CD4-positive, alpha-beta T cell (primary cell): ENCODE measurements around the gene KRTAP10-8. TPM values are rescaled to one million over a fixed set of nuclear protein-coding genes. Genes with fewer than 3 reads are reported as not detected.

Source experiments
- ATAC-seq: fragments of 200-7000 bp; cut with Tn5 transposase; one replicate; pipeline ENCODE4 v1.10.0; 2022; ENCODE audit warnings: mild to moderate bottlenecking; ENCODE audit not compliant: poor library complexity
- CTCF ChIA-PET: fragments of 350-600 bp; sonication (Branson Sonifier 250); formaldehyde crosslinking; loops from one replicate; lab custom pipeline; 2021; ENCODE audit warnings: antibody characterized with exemption, inconsistent platforms; lab: Charles Lee
- POLR2A ChIA-PET: fragments of 350-600 bp; sonication (Branson Sonifier 250); formaldehyde crosslinking; loops from one replicate; lab custom pipeline; 2021; ENCODE audit warnings: antibody characterized with exemption, inconsistent platforms; lab: Charles Lee
- DNase-seq, 14 experiments: peaks; one replicate each; pipeline ENCODE4 v3.0.0-alpha.2; 2013 to 2020; ENCODE audit warnings: mixed read lengths in 2 of 14
- H3K27ac ChIP-seq, 2 donors: one replicate each; pipeline versions ENCODE4 v1.5.1 to v1.7.0; 2013; ENCODE audit warnings: low read length in 2 of 2, low read depth in 1 of 2, mild to moderate bottlenecking in 1 of 2
- H3K27me3 ChIP-seq, 2 experiments: 1 replicate in 1 of 2; 2 replicates in 1 of 2; pipeline versions ENCODE4 v1.6.1 to v1.7.0; 2013; ENCODE audit warnings: low read length in 2 of 2, control low read depth in 1 of 2, mild to moderate bottlenecking in 1 of 2, moderate library complexity in 1 of 2; ENCODE audit not compliant: insufficient read depth in 2 of 2, control insufficient read depth in 1 of 2
- H3K36me3 ChIP-seq: one replicate; pipeline ENCODE4 v1.6.1; 2013; ENCODE audit warnings: low read length, control low read depth; ENCODE audit not compliant: insufficient read depth
- H3K4me1 ChIP-seq: one replicate; pipeline ENCODE4 v1.6.1; 2013; ENCODE audit warnings: low read length, control low read depth; ENCODE audit not compliant: insufficient read depth
- H3K4me3 ChIP-seq: one replicate; pipeline ENCODE4 v1.5.1; 2013; ENCODE audit warnings: mild to moderate bottlenecking, low read length, moderate library complexity
- H3K9me3 ChIP-seq, 2 experiments: 1 replicate in 1 of 2; 2 replicates in 1 of 2; pipeline versions ENCODE4 v1.6.1 to v1.7.0; 2013; ENCODE audit warnings: low read length in 2 of 2, mild to moderate bottlenecking in 2 of 2, control low read depth in 1 of 2, moderate library complexity in 1 of 2; ENCODE audit not compliant: control insufficient read depth in 1 of 2, insufficient read depth in 1 of 2
- H3K27ac Mint-ChIP-seq: one replicate; pipeline ENCODE4 v1.8.0; 2020; ENCODE audit warnings: mixed read lengths
- H3K27me3 Mint-ChIP-seq: one replicate; pipeline ENCODE4 v1.8.0; 2021; ENCODE audit warnings: mixed read lengths
- H3K36me3 Mint-ChIP-seq: one replicate; pipeline ENCODE4 v1.8.0; 2021; ENCODE audit warnings: low read depth, mixed read lengths
- H3K4me1 Mint-ChIP-seq: one replicate; pipeline ENCODE4 v1.8.0; 2021; ENCODE audit warnings: low read depth, mixed read lengths
- H3K4me3 Mint-ChIP-seq: one replicate; pipeline ENCODE4 v1.8.0; 2020; ENCODE audit warnings: mild to moderate bottlenecking, mixed read lengths
- H3K9me3 Mint-ChIP-seq: one replicate; pipeline ENCODE4 v1.8.0; 2020; ENCODE audit warnings: mixed read lengths
- intact Hi-C, 2 experiments: fragments of 100-400 bp; cut with DNase I in 1 of 2; cut with micrococcal nuclease in 1 of 2; formaldehyde crosslinking; loops; one replicate each; pipeline versions ENCODE4 v1.15.1 to v1.9.0; 2023 to 2025; cut with DNase I, micrococcal nuclease
- total RNA-seq, 174 experiments: library from RNA in 2 of 174; stranded (reverse) in 2 of 174; gene quantifications; one replicate each; pipeline ENCODE4 v1.2.3 and lab custom pipeline; 2021 to 2026
- TF ChIP-seq, protein P1 (sequence below): fragments of 200-600 bp; IDR thresholded peaks from one replicate; pipeline ENCODE4 v1.8.0; 2022; ENCODE audit warnings: antibody characterized with exemption, mild to moderate bottlenecking

Gene KRTAP10-8
- total RNA-seq, 2 experiments from 2014 or later, result not detected

DNA sequence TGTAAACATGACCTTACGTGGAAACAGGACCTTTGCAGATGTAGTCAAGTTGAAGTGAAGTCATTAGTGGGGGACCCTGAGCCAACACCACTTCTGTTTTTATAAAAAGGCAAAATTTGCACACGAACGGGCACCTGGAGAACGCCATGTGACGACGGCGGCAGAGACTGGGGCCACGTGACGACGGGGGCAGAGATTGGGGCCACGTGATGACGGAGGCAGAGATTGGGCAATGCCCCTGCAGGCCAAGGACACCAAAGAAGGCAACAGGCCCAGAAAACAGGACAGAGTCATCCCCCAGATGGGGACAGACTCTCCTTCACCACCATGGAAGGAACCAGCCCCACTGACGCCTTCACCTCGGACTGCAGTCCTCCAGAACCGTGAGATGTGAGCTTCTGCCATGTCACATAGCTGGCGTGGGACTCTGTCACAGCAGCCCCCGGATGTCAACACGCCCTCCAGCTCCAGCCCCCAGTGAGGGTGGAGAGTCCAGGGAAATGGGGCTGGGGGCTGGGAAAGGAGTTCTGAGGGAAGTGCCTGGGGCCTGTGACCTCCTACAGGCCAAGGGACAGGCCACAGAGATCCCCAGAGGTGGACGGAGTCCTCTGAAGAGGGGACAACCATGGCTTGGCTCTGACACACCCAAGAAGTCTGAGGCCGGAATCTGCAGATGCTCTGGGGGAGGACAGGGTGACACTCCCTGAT lies 38.5 kb downstream of the KRTAP10-8 start:
- Histone ChIP-seq H3K36me3 (no peaks in the 10 kb centered on the region), H3K4me1 (peaks cover 22% of the 10 kb centered on the region), H3K4me3 (no peak overlapping the region), H3K27me3 (no peaks in the 10 kb centered on the region), H3K27ac (no peak overlapping the region), H3K9me3 (peaks cover 0 to 27% of the 10 kb centered on the region in 2 experiments)
- DNase-seq (peak in 1 of 14 experiments; percentile 8), ATAC-seq (no peak)
- ChIA-PET CTCF (no interaction called here), POLR2A (no interaction called here)
- TF ChIP-seq, protein P1, sequence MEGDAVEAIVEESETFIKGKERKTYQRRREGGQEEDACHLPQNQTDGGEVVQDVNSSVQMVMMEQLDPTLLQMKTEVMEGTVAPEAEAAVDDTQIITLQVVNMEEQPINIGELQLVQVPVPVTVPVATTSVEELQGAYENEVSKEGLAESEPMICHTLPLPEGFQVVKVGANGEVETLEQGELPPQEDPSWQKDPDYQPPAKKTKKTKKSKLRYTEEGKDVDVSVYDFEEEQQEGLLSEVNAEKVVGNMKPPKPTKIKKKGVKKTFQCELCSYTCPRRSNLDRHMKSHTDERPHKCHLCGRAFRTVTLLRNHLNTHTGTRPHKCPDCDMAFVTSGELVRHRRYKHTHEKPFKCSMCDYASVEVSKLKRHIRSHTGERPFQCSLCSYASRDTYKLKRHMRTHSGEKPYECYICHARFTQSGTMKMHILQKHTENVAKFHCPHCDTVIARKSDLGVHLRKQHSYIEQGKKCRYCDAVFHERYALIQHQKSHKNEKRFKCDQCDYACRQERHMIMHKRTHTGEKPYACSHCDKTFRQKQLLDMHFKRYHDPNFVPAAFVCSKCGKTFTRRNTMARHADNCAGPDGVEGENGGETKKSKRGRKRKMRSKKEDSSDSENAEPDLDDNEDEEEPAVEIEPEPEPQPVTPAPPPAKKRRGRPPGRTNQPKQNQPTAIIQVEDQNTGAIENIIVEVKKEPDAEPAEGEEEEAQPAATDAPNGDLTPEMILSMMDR, result no peak
- Mint-ChIP-seq H3K27me3 (no peaks in the 10 kb centered on the region), H3K4me1 (peaks cover 17% of the 10 kb centered on the region), H3K36me3 (peaks cover 8% of the 10 kb centered on the region), H3K4me3 (no peak overlapping the region), H3K9me3 (peaks cover 4% of the 10 kb centered on the region), H3K27ac (no peak overlapping the region)
- intact Hi-C loops, result loop anchor here in 1 of 2 experiments (5.0 kb wide), 1 partner anchor 33 kb away; no protein-coding TSS in a partner anchor

DNA sequence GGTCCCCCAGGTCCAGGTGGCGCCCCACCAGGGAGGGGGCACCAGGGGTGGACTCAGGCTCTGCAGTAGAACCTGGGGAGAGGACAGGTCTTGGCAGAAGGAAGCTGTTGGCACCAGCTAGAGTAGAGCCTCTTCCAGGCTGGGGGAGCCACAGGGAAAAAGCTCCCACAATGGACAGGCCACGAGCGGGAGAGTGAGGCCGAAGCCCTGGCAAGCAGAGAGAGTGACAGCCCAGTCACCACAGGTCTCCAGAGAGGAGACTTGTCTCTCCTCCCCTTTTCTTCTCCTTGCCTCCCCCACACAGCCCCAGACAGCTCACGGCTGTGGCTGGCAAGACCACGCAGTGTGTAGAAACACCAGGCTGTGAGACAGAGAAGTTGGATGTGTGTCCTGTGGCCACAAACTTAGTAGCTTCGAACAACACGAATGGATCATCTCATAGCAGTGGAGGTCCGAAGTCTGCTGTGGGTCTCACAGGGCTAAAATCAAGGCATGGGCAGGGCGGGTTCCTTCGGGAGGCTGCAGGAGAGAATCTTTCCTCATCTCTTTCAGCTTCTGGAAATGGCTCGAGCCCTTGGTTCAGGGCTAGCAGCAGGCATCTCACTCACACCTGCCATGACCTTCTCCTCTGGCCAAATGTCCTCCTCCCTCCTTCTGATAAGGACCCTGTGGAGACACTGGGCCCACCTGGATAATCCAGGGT lies 39.2 kb downstream of the KRTAP10-8 start:
- TF ChIP-seq, protein P1, result no peak
- Mint-ChIP-seq H3K27me3 (no peaks in the 10 kb centered on the region), H3K27ac (no peak overlapping the region), H3K9me3 (peaks cover 4% of the 10 kb centered on the region), H3K4me1 (peaks cover 19% of the 10 kb centered on the region), H3K36me3 (peaks cover 11% of the 10 kb centered on the region), H3K4me3 (no peak overlapping the region)
- ChIA-PET POLR2A (no interaction called here), CTCF (interaction anchor here (0.7 kb wide), 1 partner anchor 129 kb away, joined by 4 read pairs; no protein-coding TSS in a partner anchor)
- peak in 1 of 14 experiments; percentile 3 for DNase-seq
- H3K4me3 ChIP-seq, result no peak overlapping the region
- no peaks in the 10 kb centered on the region for H3K27me3 ChIP-seq
- peaks cover 29% of the 10 kb centered on the region for H3K4me1 ChIP-seq
- H3K9me3 ChIP-seq, result peaks cover 4 to 29% of the 10 kb centered on the region in 2 experiments
- intact Hi-C loops, result loop anchor here in 1 of 2 experiments (5.0 kb wide), 1 partner anchor 34 kb away; no protein-coding TSS in a partner anchor
- no peaks in the 10 kb centered on the region for H3K36me3 ChIP-seq
- ATAC-seq, result no peak
- H3K27ac ChIP-seq, result no peak overlapping the region

GRCh38 chr21:44653123-44653522 lies 41.2 kb downstream of the KRTAP10-8 start:
- CTCF ChIA-PET, result no interaction called here
- H3K9me3 Mint-ChIP-seq, result peaks cover 16% of the 10 kb centered on the region
- peaks cover 14 to 39% of the 10 kb centered on the region in 2 experiments for H3K9me3 ChIP-seq
- POLR2A ChIA-PET, result interaction anchor here (1.0 kb wide), 1 partner anchor 35 kb away, joined by 5 read pairs; no protein-coding TSS in a partner anchor
- H3K27ac ChIP-seq, result no peak overlapping the region
- H3K4me3 Mint-ChIP-seq, result no peak overlapping the region
- no peaks in the 10 kb centered on the region for H3K36me3 ChIP-seq
- H3K36me3 Mint-ChIP-seq, result peaks cover 31% of the 10 kb centered on the region
- peaks cover 39% of the 10 kb centered on the region for H3K4me1 Mint-ChIP-seq
- no peak for ATAC-seq
- peaks cover 45% of the 10 kb centered on the region for H3K4me1 ChIP-seq
- H3K27ac Mint-ChIP-seq, result peak overlapping the region; percentile 88
- H3K27me3 ChIP-seq, result no peaks in the 10 kb centered on the region
- TF ChIP-seq, protein P1, result no peak
- H3K27me3 Mint-ChIP-seq, result no peaks in the 10 kb centered on the region
- DNase-seq, result peak in 1 of 14 experiments; percentile 49
- intact Hi-C loops, result loop anchor here in 1 of 2 experiments (5.0 kb wide), 1 partner anchor 36 kb away; no protein-coding TSS in a partner anchor
- no peak overlapping the region for H3K4me3 ChIP-seq
